HG03457 (cell line): ENCODE data around the gene CEP78.

Source experiments
- ATAC-seq: cut with Tn5 transposase; IDR thresholded peaks from one replicate; pipeline ENCODE4 v1.9.1; 2021; ENCODE audit warnings: moderate number of reproducible peaks; ENCODE audit not compliant: unreplicated experiment

Gene CEP78

DNA sequence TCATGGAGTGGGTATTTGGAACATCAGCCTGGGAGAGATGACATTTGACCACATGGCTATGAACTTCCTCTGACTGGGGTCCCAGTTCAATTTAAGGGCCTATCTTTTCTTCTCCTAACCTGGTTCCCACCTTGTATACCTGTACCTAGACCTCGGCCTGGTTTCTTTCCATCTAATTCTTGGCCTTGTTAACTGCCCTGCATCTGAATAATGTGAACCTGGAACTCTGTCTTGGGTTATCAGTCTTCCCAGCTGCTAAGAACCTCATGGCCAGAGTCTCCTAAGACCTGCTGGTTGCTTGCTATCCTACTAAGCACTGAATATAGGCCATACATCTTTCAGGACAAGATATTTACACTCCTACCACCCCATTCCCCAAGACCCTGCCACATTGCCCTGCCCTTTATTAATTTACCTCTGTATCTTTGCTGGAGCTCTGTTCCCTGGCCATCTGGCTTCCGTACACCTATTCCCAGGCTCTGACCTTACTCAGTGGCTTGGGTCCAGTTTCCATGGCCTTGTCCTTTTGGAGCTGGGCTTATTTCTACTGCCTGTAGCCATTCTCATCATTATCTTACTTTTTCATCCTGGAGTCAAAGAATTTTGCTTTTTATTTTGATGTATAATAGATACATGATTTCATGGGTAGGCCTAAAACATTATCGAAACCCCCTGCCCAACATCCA, 67.6 kb downstream of the CEP78 start:
- ATAC-seq: no peak

GRCh38 chr9:78304357-78304756, 68.5 kb downstream of the CEP78 start:
- no peak for ATAC-seq

DNA sequence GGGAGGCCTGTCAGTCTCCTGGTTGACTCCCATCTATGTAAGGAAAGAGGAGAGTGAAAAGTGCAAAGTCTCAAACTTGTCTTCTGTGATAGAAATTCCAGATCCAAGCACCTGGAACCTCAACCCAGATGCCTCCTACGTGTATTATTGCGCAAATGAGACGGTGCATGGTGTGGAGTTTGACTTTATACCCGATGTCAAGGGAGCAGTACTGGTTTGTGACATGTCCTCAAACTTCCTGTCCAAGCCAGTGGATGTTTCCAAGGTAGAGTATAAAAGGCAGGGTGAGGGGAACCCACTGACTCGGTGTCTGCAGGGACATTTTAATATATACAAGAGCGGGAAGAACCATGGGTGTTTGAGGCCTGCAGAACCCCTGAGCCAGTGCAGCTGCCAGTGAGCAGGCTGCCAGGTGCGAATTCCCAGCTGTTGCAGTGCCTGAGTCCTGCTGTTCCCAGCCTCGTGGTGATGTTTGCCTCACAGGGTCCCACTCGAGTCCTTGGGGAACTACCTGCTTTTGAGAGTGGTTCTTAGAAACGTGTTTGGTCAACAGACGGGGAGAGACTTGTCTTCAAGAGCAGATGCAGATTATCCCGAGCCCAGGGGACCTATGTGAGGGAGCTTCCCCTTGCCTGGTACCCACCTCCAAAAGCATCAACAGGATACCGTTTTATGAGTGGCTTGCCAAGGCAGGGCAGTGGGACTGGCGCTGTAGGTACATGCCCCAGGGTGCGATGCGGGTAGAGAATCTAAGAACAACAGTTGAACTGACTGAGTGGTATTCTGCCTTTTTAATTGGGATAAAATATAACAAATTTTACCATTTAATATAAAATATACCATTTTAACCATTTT, 70.6 kb downstream of the CEP78 start:
- no peak for ATAC-seq

GRCh38 chr9:78307360-78307759, 71.5 kb downstream of the CEP78 start:
- no peak for ATAC-seq

- ATAC-seq: no peak
Observed at GRCh38 chr9:78309066-78309465, 73.2 kb downstream of the CEP78 start.

- no peak for ATAC-seq
Observed at GRCh38 chr9:78311075-78311474, 75.2 kb downstream of the CEP78 start.

DNA sequence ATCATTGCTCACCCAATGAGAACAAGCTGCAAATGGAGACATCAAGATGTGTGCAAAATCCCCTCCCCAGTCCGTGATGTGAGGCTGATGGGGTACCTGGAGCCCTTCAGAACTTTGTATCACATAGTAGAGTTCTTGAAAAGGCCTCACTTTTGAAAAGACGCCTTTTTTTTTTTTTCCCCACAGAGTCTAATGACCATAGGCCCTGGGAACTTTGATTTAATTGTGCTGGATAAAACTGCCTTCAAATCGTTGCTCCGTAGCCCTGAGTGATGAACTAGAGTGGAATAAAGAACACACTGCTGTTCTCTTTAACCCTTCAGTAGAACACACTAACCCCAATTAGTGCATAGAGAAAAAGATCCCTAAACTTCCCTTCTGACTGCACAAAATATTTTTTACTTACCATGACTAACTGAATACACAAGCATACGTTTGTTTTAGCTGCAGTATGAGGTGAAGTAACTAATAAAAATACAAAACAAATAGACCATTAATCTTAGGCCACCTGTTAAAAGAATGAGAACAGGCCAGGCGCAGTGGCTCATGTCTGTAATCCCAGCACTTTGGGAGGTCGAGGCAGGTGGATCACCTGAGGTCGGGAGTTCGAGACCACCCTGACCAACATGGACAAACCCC, 76.1 kb downstream of the CEP78 start:
- no peak for ATAC-seq

DNA sequence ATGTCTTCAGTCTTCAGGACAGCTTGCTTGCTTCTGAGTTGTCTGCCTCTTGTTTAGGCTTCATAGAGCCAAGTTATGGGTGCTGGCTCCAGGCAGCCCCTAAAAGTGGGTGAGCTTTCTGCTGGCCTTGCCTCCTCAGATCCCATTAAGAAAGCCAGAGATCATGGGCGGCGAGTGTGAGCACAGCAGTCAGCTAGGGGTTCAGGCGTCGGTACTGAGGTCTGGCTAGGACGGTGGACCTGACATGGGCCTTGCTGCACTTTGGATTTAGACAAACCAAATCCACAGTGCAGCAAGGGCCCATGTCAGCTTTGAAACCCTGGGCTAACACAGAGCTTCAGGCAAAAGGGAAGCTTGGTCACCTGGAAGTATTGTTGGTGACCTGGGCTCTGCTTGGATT, 78.7 kb downstream of the CEP78 start:
- ATAC-seq: no peak

- no peak for ATAC-seq
Observed at GRCh38 chr9:78314953-78315870, 79.3 kb downstream of the CEP78 start.

DNA sequence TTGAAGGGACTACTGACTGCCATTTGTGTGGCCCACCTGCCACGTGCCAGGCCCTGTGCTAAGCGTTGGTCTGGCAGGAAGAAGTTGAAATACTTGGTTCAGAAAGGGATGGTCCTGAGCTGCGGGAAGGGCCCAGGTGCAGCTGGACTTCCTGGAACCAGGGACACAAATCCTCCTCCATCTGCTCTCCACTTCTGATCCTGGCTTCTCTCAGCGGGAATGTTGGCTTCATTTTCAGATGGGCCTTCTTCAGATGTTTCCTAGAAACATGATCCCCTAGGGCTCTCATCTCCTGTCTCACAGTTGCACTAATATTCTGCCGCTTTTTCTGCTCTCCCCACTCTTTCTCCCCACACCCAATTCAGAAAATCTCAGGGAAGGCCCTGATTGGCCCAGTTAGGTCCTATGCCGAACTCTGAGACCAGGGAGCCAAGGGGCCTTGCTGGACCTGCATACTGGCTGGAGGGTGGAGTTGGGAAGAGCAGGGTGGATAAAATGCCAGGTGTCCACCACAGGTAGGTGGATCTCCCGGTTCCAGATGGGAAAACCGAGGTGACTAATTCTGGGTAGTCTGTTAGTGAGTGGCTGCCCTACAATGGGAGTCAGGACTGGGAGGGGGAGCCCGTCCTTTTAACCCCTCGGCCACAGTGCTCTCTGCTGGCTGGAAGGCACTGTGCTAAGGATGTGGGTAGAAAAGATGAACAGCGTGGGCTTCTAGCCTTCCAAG, 80.5 kb downstream of the CEP78 start:
- ATAC-seq: no peak

- no peak for ATAC-seq
Observed at GRCh38 chr9:78319197-78320029, 83.5 kb downstream of the CEP78 start.

- ATAC-seq: no peak
Observed at GRCh38 chr9:78320030-78320693, 84.3 kb downstream of the CEP78 start.

GRCh38 chr9:78320875-78321496, 85.1 kb downstream of the CEP78 start:
- ATAC-seq: no peak

GRCh38 chr9:78321505-78321904, 85.6 kb downstream of the CEP78 start:
- ATAC-seq: no peak

GRCh38 chr9:78324068-78324650, 88.3 kb downstream of the CEP78 start:
- ATAC-seq: no peak

GRCh38 chr9:78324682-78325081, 88.8 kb downstream of the CEP78 start:
- no peak for ATAC-seq

- no peak for ATAC-seq
Observed at GRCh38 chr9:78325343-78325742, 89.5 kb downstream of the CEP78 start.

GRCh38 chr9:78325846-78326360, 90.0 kb downstream of the CEP78 start:
- no peak for ATAC-seq
